Astrocyte (in vitro differentiated cells and primary cell): ENCODE results near the gene TGIF2.

ENCODE experiments used
- CTCF ChIP-seq: IDR thresholded peaks from 2 replicates; pipeline ENCODE4 v1.5.1; 2011; ENCODE audit warnings: low read depth, mild to moderate bottlenecking, inconsistent platforms, low read length, moderate library complexity; ENCODE audit not compliant: insufficient read depth
- EZH2 ChIP-seq: IDR thresholded peaks from 2 replicates; pipeline ENCODE4 v1.6.1; 2012; ENCODE audit warnings: mild to moderate bottlenecking, low read length, inconsistent platforms; ENCODE audit not compliant: insufficient read depth

DNA sequence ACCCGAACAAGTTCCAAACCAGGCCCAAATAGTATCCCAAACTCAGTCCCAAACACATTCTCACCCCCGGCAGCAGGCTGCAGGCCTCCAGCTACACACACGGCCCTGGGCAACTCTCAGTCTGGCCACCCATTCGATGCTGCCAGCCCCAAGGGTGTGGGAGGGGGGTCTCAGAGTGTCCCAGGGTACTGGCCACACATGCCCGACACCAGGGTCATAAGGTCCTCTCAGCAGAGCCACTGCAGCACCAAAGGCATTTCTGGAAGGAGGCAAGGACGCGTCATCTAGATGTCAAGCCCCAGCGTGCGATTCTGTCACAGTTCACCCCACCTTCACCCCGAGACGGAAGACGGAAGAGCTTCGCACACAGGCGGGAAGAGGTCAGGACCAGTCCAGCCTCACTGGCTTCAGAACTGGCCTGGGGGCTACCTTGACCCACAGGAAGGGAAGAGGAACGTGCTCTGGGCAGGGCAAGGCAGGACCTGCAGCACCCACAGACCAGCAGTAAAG is 22.6 kb upstream of the TGIF2 start:
- no peak for TF ChIP-seq CTCF
- TF ChIP-seq EZH2: no peak
